ENCODE data around the gene STEAP4. TPM values are rescaled to one million over a fixed set of nuclear protein-coding genes. Genes with fewer than 3 reads are reported as not detected.

STEAP4 gene
- polyA plus RNA-seq, 2 of the 4 experiments (the other 2 are of a cell fraction), result not detected

DNA sequence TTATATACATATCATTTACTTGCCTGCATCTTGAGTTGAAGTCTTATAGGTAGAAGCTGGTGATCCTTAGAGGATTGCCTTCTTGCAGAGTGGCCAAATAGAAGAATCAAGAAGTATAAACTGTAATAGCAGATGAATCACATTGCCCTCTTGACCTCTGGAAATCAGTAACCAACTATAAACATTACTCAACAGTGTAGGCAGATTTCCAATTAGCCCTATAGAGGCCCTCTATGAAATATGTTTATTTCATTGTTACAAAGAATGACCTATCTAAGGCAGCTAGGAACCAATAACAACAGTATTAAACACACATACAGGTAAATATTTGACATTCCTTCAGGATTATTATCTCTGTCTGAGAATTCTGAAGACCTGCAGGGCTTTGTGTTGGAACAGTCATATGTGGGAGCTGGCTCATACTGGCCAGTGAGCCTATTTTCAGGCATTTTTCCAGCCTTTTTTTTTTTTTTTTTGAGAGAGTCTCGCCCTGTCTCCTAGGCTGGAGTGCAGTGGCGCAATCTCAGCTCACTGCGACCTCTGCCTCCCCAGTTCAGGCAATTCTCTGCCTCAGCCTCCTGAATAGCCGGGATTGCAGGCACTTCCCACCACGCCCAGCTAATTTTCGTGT, 79.7 kb downstream of the STEAP4 start (continued):
- TF ChIP-seq CTCF (IDR thresholded peaks at IDR 0.05) (no peak), RAD21 (conservative IDR thresholded peaks at IDR 0.05 in 1 of 2, IDR thresholded peaks at IDR 0.05 in 1 of 2) (no peak; a peak in 1 of 5 replicates), KDM1A (IDR thresholded peaks at IDR 0.05; ENCODE audit: low read depth) (no peak), ATOH8 (CRISPR knock-in tag; IDR thresholded peaks at IDR 0.05; ENCODE audit: low read depth) (no peak), CBX2 (IDR thresholded peaks at IDR 0.05; ENCODE audit: borderline replicate concordance, low read depth) (no peak), GATA3 (IDR thresholded peaks at IDR 0.05; ENCODE audit: borderline replicate concordance) (peak; percentile 93)

- CTCF ChIA-PET, result interaction anchor here (1.2 to 2.7 kb wide), 3 partner anchors 9 to 18 kb away, joined by 5 to 14 read pairs (median 11); no protein-coding TSS in a partner anchor
- Histone ChIP-seq H3K4me3 (peak overlapping the region; percentile 10; the same call in 1 of the 3 replicates), H3K9me3 (peaks cover 10% of the 10 kb centered on the region; the same call in 2 of the 3 replicates), H3K4me2 (peak overlapping the region; percentile 71), H3K4me1 (peaks cover 35% of the 10 kb centered on the region), H3K27ac (peak overlapping the region; percentile 23 to 50; a peak in 5 of 6 replicates)
- ATAC-seq, result peak in 1 of 2 experiments; percentile 36; a peak in 3 of 6 replicates
- WGBS (ENCODE audit: missing lambda C conversion rate), result 52% methylated on average over 4 of the region's 4 CpGs
- FAIRE-seq, result no peak
- POLR2A ChIA-PET, result no interaction called here
- TF ChIP-seq POLR2A (IDR thresholded peaks at IDR 0.05; ENCODE audit: low read length) (no peak), BCL3 (IDR thresholded peaks at IDR 0.05) (no peak), CEBPB (IDR thresholded peaks at IDR 0.05) (peak in 1 of 2 experiments; percentile 69; a peak in 2 of 4 replicates), HMGXB4 (CRISPR knock-in tag; IDR thresholded peaks at IDR 0.05; ENCODE audit: borderline replicate concordance) (no peak), GATA3 (IDR thresholded peaks at IDR 0.05; ENCODE audit: borderline replicate concordance) (peak; percentile 56), HOXA7 (CRISPR knock-in tag; IDR thresholded peaks at IDR 0.05) (no peak), HES2 (IDR thresholded peaks at IDR 0.05) (no peak), CHD2 (IDR thresholded peaks at IDR 0.05; ENCODE audit: low read length, partially characterized antibody) (no peak), RAD21 (conservative IDR thresholded peaks at IDR 0.05 in 1 of 2, IDR thresholded peaks at IDR 0.05 in 1 of 2) (no peak), ZNF302 (CRISPR knock-in tag; IDR thresholded peaks at IDR 0.05) (no peak), RARB (CRISPR knock-in tag; IDR thresholded peaks at IDR 0.05) (no peak), TFCP2L1 (CRISPR knock-in tag; IDR thresholded peaks at IDR 0.05) (no peak), FOSL2 (IDR thresholded peaks at IDR 0.05) (no peak), FOSL2 (CRISPR knock-in tag; IDR thresholded peaks at IDR 0.05) (no peak), KDM5A (IDR thresholded peaks at IDR 0.05) (no peak)
- peak in 1 of 2 experiments; percentile 24 for DNase-seq (ENCODE audit: low read depth in 1 of 2, low spot score in 1 of 2)
Observed at GRCh38 chr7:88226201-88226600, 80.5 kb downstream of the STEAP4 start.

Data from A549 (cell line).